AG04449 (cell line): ENCODE results near the gene OS9.

ENCODE experiments used
- CTCF ChIA-PET: fragments of 350-600 bp; formaldehyde crosslinking; extraction: SDS; loops from one replicate; lab custom pipeline; 2021; ENCODE audit warnings: antibody characterized with exemption; lab: Yijun Ruan, JAX
- POLR2A ChIA-PET: fragments of 400-600, 350-600 bp; formaldehyde crosslinking; extraction: SDS; loops from one replicate; lab custom pipeline; 2020; ENCODE audit warnings: antibody characterized with exemption, inconsistent platforms; lab: Yijun Ruan, JAX
- DNase-seq: peaks from one replicate; pipeline ENCODE4 v3.0.0-alpha.2; 2010; ENCODE audit warnings: low read depth, low spot score
- H3K4me3 ChIP-seq: 2 replicates; pipeline ENCODE4 v1.5.1; 2011; ENCODE audit warnings: low read depth, mild to moderate bottlenecking, control low read depth, low read length
- TF ChIP-seq, protein P1 (sequence below): IDR thresholded peaks from one replicate; pipeline ENCODE4 v1.5.1; 2011; ENCODE audit warnings: mild to moderate bottlenecking, moderate library complexity, low read length, control low read depth, inconsistent platforms; ENCODE audit not compliant: insufficient read depth; ENCODE audit errors: missing control alignments

The OS9 gene

GRCh38 chr12:57695770-57696432, 2.0 kb downstream of the OS9 start:
- H3K4me3 ChIP-seq: no peak overlapping the region
- TF ChIP-seq, protein P1, sequence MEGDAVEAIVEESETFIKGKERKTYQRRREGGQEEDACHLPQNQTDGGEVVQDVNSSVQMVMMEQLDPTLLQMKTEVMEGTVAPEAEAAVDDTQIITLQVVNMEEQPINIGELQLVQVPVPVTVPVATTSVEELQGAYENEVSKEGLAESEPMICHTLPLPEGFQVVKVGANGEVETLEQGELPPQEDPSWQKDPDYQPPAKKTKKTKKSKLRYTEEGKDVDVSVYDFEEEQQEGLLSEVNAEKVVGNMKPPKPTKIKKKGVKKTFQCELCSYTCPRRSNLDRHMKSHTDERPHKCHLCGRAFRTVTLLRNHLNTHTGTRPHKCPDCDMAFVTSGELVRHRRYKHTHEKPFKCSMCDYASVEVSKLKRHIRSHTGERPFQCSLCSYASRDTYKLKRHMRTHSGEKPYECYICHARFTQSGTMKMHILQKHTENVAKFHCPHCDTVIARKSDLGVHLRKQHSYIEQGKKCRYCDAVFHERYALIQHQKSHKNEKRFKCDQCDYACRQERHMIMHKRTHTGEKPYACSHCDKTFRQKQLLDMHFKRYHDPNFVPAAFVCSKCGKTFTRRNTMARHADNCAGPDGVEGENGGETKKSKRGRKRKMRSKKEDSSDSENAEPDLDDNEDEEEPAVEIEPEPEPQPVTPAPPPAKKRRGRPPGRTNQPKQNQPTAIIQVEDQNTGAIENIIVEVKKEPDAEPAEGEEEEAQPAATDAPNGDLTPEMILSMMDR: no peak
- POLR2A ChIA-PET: no interaction called here
- CTCF ChIA-PET: no interaction called here
- no peak for DNase-seq

GRCh38 chr12:57697076-57697475, 3.1 kb downstream of the OS9 start:
- CTCF ChIA-PET: no interaction called here
- TF ChIP-seq, protein P1: no peak
- POLR2A ChIA-PET: no interaction called here

DNA sequence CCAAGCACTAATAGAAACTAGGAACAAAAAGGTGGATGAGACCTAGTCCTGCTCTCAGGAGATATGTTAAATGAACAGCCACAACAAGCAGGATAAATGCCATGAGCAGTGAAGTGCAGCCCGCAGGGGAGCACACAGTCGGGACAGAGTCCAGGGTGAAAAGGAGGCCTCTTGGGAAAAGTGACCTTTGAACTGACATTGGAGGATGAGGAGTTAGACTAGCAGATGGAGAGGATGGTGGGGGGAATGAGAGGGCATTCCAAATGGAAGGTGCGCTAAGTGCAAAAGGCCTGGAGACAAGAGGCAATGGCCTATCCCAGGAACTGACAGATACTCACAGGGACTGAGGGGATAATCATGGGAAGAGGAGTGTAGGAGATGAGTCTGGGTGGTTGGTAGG, 4.5 kb downstream of the OS9 start:
- ChIA-PET CTCF (no interaction called here), POLR2A (no interaction called here)
- TF ChIP-seq, protein P1: no peak
- no peak overlapping the region for H3K4me3 ChIP-seq
- DNase-seq: no peak

More at GRCh38 chr12:57697076-57697475, 3.1 kb downstream of the OS9 start:
- no peak for DNase-seq
- no peak overlapping the region for H3K4me3 ChIP-seq

- no peak overlapping the region for H3K4me3 ChIP-seq
- no peak for DNase-seq
- POLR2A ChIA-PET: no interaction called here
- TF ChIP-seq, protein P1: no peak
- CTCF ChIA-PET: no interaction called here
Observed at GRCh38 chr12:57700317-57700716, 6.4 kb downstream of the OS9 start.

DNA sequence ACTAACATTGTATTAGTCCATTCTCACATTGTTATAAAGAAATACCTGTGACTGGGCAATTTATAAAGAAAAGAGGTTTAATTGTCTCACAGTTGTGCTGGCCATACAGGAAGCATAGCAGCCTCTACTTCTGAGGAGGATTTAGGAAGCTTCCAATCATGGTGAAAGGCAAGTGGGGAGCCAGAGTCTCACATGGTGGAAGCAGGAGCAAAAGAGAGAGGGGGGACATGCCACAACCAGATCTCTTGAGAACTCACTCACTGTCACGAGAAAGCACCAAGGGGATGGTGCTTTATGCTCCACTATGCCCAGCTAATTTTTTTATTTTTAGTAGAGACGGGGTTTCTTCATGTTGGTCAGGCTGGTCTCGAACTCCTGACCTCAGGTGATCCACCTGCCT, 13.3 kb downstream of the OS9 start:
- no peak for DNase-seq
- CTCF ChIA-PET: interaction anchor here (0.6 to 1.5 kb wide), 3 partner anchors 14 to 19 kb away, joined by 3 to 5 read pairs (median 4); no protein-coding TSS in a partner anchor
- POLR2A ChIA-PET: interaction anchor here (0.7 kb wide), 1 partner anchor 8 kb away, joined by 3 read pairs; no protein-coding TSS in a partner anchor
- TF ChIP-seq, protein P1: no peak
- H3K4me3 ChIP-seq: no peak overlapping the region

- TF ChIP-seq, protein P1: no peak
- ChIA-PET CTCF (interaction anchor here (1.4 to 2.1 kb wide), 3 partner anchors 18 to 124 kb away, joined by 3 to 5 read pairs (median 4); no protein-coding TSS in a partner anchor), POLR2A (no interaction called here)
- no peak overlapping the region for H3K4me3 ChIP-seq
- no peak for DNase-seq
Observed at GRCh38 chr12:57708296-57708695, 14.4 kb downstream of the OS9 start.
